GM10266 (cell line): ENCODE results near the gene GABRD.

Experiments used
- DNase-seq: peaks from one replicate; pipeline ENCODE4 v3.0.0; 2012; ENCODE audit errors: extremely low spot score
- CTCF ChIP-seq: IDR thresholded peaks from 2 replicates; pipeline ENCODE4 v1.5.1; 2012; ENCODE audit warnings: mild to moderate bottlenecking, low read depth; ENCODE audit not compliant: control insufficient read depth, insufficient read depth; ENCODE audit errors: missing control alignments

Gene GABRD

GRCh38 chr1:2042830-2043773, 24.0 kb downstream of the GABRD start:
- no peak for TF ChIP-seq CTCF
- DNase-seq, result no peak

DNA sequence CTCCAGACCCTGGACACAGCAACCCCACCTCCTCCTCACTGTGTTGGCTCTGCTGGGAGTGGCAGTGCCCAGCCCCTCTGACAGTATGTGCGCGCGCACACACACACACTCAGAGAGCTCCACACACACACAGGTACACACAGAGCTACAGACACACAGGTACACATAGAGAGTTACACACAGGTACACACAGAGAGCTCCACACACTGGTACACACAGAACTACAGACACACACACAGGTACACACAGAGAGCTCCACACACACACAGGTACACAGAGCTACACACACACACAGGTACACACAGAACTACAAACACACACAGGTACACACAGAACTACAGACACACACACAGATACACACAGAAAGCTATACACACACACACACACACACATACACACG, 24.7 kb downstream of the GABRD start:
- no peak for TF ChIP-seq CTCF
- no peak for DNase-seq

GRCh38 chr1:2044510-2045319, 25.6 kb downstream of the GABRD start:
- TF ChIP-seq CTCF, result peak; percentile 92
- peak; percentile 88 for DNase-seq

DNA sequence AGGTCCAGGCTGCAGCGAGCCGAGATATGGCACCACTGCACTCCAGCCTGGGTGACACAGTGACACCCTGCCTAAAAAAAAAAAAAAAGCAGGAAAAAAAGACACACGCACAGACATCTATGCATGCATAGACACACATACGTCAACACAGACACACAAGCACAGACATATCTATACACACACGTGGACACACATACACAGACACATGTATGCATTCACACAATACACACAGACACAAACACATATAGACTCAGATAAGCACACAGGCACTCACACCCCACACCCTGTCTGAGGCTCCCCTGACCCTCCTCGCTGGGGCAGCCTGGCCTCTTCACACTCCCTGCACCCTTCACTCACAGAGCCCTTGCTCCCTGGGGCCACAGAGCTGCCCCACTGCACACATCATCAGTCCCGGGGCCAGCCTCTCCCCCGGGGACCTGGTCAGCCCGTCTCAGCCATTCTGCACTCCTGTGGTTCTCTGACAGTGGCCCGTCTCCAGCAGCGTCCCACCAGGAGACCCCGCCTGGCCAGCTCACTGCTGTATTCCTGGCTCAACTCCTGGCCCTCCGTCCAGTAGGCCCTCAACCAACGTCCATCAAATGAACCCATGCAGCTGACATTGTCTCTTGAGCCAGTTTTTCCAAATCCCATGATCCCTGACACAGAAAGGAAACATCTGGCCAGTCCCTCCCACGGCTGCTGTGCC, 26.5 kb downstream of the GABRD start:
- no peak for DNase-seq
- no peak for TF ChIP-seq CTCF

DNA sequence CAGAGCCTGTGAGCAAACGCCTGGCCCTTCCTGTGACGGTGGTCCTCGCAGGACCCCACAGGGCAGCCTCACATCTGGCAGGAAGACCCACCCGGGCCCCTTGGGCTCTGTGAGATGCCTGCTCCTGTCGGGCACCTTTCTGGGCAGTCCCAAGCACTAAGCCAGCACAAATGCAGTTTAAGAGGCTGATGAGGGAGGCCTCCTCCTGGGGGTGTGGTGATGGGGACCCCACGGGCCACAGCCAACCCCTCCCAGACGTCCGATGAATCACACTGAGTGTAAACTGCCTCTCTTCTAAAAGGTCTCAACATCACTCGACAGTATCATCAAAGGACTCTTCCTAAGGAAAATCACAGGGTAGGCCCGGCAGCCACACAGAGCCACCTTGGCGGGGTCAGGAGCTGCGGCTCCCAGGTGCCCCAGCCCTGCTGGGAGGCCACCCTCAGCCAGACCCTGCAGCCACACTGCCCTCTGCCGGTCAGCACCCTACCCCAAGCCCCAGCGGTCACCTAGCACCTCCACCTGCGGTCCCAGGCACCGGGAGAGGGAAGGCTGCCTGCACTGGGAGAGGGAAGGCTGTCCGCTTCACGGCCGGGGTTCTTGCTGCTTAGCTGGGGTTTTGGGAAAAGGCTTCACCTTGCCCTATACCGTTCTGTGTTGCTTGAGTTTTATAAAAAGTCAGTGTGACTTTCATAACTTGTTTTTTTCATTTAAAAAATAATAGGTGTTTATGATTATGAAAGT, 27.2 kb downstream of the GABRD start:
- DNase-seq, result peak; percentile 84

More for the DNA sequence above, 27.2 kb downstream of the GABRD start:
- peak; percentile 79 for TF ChIP-seq CTCF
